GM13976 (cell line): ENCODE measurements around the gene PIR.

Experiments
- DNase-seq: peaks from one replicate; pipeline ENCODE4 v3.0.0; 2012; ENCODE audit warnings: low spot score
- CTCF ChIP-seq: IDR thresholded peaks from 2 replicates; pipeline ENCODE4 v1.5.1; 2012; ENCODE audit warnings: borderline replicate concordance, mild to moderate bottlenecking; ENCODE audit not compliant: insufficient read depth; ENCODE audit errors: extremely low read depth, missing control alignments, control extremely low read depth
- in situ Hi-C: fragments of 300-500 bp; cut with MboI; formaldehyde crosslinking; loops from one replicate; pipeline ENCODE4 v1.12.0; 2022; ENCODE audit warnings: low sequenced_read_pairs, mixed read lengths, inconsistent platforms; ENCODE audit not compliant: unreplicated experiment

PIR gene

GRCh38 chrX:15493118-15493962 lies at the start of gene PIR:
Gene PIR, minus strand, starts transcription at chrX:15493333. Its CDS starts 2,076 bp downstream, at chrX:15491257.
- peak; percentile 84 for DNase-seq
- in situ Hi-C loops: no loop called here
- TF ChIP-seq CTCF: peak; percentile 51

GRCh38 chrX:15530318-15530717 lies 37.2 kb upstream of the PIR start:
- no peak for DNase-seq
- in situ Hi-C loops: no loop called here
- TF ChIP-seq CTCF: no peak

GRCh38 chrX:15529165-15529564 lies 36.0 kb upstream of the PIR start:
- in situ Hi-C loops: no loop called here
- no peak for DNase-seq
- no peak for TF ChIP-seq CTCF

GRCh38 chrX:15525664-15526416 lies 32.7 kb upstream of the PIR start:
- in situ Hi-C loops: no loop called here
- DNase-seq: no peak
- no peak for TF ChIP-seq CTCF

- in situ Hi-C loops: no loop called here
- no peak for TF ChIP-seq CTCF
- DNase-seq: no peak
Measured at GRCh38 chrX:15524417-15524816, 31.3 kb upstream of the PIR start.

- in situ Hi-C loops: no loop called here
- TF ChIP-seq CTCF: no peak
- no peak for DNase-seq
Measured at GRCh38 chrX:15523088-15523487, 30.0 kb upstream of the PIR start.
